Measurements from ENCODE around the gene IRAK3. TPM values are rescaled to one million over a fixed set of nuclear protein-coding genes. Genes with fewer than 3 reads are reported as not detected.
"Not testable (repeated sequence)": the region's sequence is repeated elsewhere in the genome, so short reads cannot be mapped to it uniquely, and the experiment has no call there.

The IRAK3 gene
- total RNA-seq, 1 experiment from 2014 or later, result 57.3 TPM

DNA sequence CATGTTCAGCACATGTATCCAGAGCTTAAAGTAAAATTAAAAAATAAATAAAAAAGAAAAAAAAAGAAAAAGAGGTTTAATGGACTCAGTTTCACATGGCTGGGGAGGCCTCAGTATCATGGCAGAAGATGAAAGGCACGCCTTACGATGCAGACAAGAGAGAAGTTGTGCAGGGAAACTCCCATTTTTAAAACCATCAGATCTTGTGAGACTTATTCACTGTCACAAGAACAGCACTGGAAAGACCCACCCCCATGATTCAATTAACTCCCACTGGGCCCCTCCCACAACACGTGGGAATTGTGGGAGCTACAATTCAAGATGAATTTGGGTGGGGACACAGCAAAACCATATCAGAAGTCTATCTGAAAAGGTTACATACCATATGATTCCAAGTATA is 24.0 kb downstream of the IRAK3 start:
- not testable (repeated sequence) for DNase-seq; H3K27me3 ChIP-seq; H3K9me3 ChIP-seq (replicated peaks); H3K27ac ChIP-seq; H3K4me1 ChIP-seq; H3K4me3 ChIP-seq
- peaks cover 69% of the 10 kb centered on the region for H3K36me3 ChIP-seq

GRCh38 chr12:66217342-66217917 is 28.4 kb downstream of the IRAK3 start:
- H3K4me3 ChIP-seq, result no peak overlapping the region
- H3K9me3 ChIP-seq (replicated peaks), result peaks cover 13% of the 10 kb centered on the region; the same call in 1 of the 2 replicates
- no peaks in the 10 kb centered on the region for H3K27me3 ChIP-seq
- H3K27ac ChIP-seq, result no peak overlapping the region
- no peaks in the 10 kb centered on the region for H3K4me1 ChIP-seq
- H3K36me3 ChIP-seq, result peaks cover 69% of the 10 kb centered on the region
- no peak for DNase-seq

GRCh38 chr12:66228462-66228861 is 39.4 kb downstream of the IRAK3 start:
- Histone ChIP-seq H3K36me3 (peaks cover 45% of the 10 kb centered on the region), H3K27me3 (no peaks in the 10 kb centered on the region), H3K4me1 (peaks cover 21% of the 10 kb centered on the region), H3K4me3 (no peak overlapping the region), H3K27ac (no peak overlapping the region), H3K9me3 (replicated peaks) (0 out of 2 replicates have a peak, but pooled peaks cover 2% of the 10 kb centered on the region)
- no peak for DNase-seq

- DNase-seq, result peak; percentile 88 to 97
- no peaks in the 10 kb centered on the region for H3K27me3 ChIP-seq
Measured at GRCh38 chr12:66232263-66232662, 43.2 kb downstream of the IRAK3 start.

GRCh38 chr12:66234037-66234693 is 45.2 kb downstream of the IRAK3 start:
- peaks cover 10% of the 10 kb centered on the region; the same call in 1 of the 2 replicates for H3K36me3 ChIP-seq
- H3K9me3 ChIP-seq (replicated peaks); H3K27me3 ChIP-seq: not testable (repeated sequence)
- peaks cover 67% of the 10 kb centered on the region for H3K4me1 ChIP-seq
- peak overlapping the region; percentile 65; the same call in 1 of the 2 replicates for H3K4me3 ChIP-seq
- H3K27ac ChIP-seq, result peak overlapping the region; percentile 93
- DNase-seq, result peak; percentile 70 to 75

More at GRCh38 chr12:66232263-66232662, 43.2 kb downstream of the IRAK3 start:
- H3K27ac ChIP-seq, result peak overlapping the region; percentile 46
- no peaks in the 10 kb centered on the region for H3K9me3 ChIP-seq (replicated peaks)
- H3K4me1 ChIP-seq, result peaks cover 48% of the 10 kb centered on the region
- H3K36me3 ChIP-seq, result peaks cover 14% of the 10 kb centered on the region
- no peak overlapping the region for H3K4me3 ChIP-seq

- Histone ChIP-seq H3K4me3 (peak overlapping the region; percentile 65), H3K4me1 (peaks cover 75% of the 10 kb centered on the region), H3K27ac (peak overlapping the region; percentile 93)
- H3K9me3 ChIP-seq (replicated peaks); H3K36me3 ChIP-seq; H3K27me3 ChIP-seq: not testable (repeated sequence)
- peak; percentile 79 to 83 for DNase-seq
Measured at GRCh38 chr12:66234773-66235625, 46.0 kb downstream of the IRAK3 start.

GRCh38 chr12:66235626-66236281 is 46.7 kb downstream of the IRAK3 start:
- Histone ChIP-seq H3K36me3 (peaks cover 7% of the 10 kb centered on the region; the same call in 1 of the 2 replicates), H3K27ac (peak overlapping the region; percentile 93), H3K4me3 (peak overlapping the region; percentile 65), H3K4me1 (peaks cover 82% of the 10 kb centered on the region), H3K27me3 (no peaks in the 10 kb centered on the region), H3K9me3 (replicated peaks) (no peaks in the 10 kb centered on the region)
- DNase-seq, result peak in 1 of 2 experiments; percentile 51

- not testable (repeated sequence) for H3K36me3 ChIP-seq; H3K27me3 ChIP-seq; H3K9me3 ChIP-seq (replicated peaks); H3K4me3 ChIP-seq
- peak overlapping the region; percentile 93 for H3K27ac ChIP-seq
- H3K4me1 ChIP-seq, result peaks cover 82% of the 10 kb centered on the region
- peak in 1 of 2 experiments; percentile 14 for DNase-seq
Measured at GRCh38 chr12:66236282-66236675, 47.3 kb downstream of the IRAK3 start.

DNA sequence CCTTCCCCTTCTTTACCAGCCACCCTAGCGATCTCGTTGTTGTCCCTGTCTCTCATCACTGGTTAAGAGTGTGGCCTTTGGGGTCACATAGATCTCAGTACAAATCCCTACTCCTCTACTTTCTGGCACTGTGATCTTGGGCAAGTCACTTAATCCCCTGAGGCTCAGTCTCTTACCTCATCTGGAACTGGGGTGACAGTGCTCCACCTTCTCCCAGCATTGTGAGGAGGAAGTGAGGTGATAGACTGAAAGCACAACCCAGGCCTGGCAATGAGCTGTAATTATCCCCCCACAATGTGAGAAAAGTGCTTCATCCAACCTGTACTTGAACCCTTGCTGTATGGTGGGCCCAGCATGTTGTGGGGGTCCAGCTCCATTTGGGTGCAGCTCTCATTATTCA is 48.0 kb downstream of the IRAK3 start:
- Histone ChIP-seq H3K27me3 (no peaks in the 10 kb centered on the region), H3K4me1 (peaks cover 82% of the 10 kb centered on the region), H3K27ac (peak overlapping the region; percentile 4; the same call in 1 of the 2 replicates), H3K36me3 (peaks cover 4% of the 10 kb centered on the region; the same call in 1 of the 2 replicates), H3K4me3 (no peak overlapping the region), H3K9me3 (replicated peaks) (no peaks in the 10 kb centered on the region)
- peak in 1 of 2 experiments; percentile 32 for DNase-seq

DNA sequence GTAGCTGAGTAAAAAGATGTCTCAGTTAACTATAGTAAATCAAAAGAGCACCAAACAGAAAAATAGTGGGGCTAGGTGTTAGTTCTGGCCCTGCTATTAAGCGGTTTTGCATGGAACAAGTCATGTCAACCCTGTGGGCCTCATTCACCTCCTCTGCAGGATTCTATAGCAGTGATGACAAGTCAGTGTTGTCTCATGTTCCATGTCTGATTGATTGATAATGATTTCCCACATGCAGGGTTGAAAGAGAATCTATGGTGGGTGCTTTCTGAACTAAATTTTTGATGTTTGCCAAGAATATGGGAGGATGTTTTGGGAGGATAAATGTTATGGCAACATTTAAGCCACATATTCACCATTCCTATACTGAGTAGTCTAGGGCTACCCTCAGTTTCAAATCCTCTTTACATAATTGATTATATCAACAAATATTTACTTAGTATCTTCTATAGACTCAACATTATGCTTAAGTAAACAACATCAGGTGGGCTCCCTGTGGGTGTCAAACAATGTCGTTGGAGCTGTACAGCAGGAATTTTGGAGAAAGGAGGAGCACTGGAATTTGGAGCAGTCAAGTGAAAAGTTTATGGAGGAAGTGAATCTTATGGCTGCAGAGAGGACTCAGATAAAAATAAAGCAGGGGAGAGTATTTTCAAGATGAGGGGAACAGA is 48.6 kb downstream of the IRAK3 start:
- Histone ChIP-seq H3K4me3 (no peak overlapping the region), H3K9me3 (replicated peaks) (no peaks in the 10 kb centered on the region), H3K36me3 (peaks cover 4% of the 10 kb centered on the region; the same call in 1 of the 2 replicates), H3K27ac (peak overlapping the region; percentile 96; the same call in 1 of the 2 replicates), H3K27me3 (no peaks in the 10 kb centered on the region), H3K4me1 (peaks cover 83% of the 10 kb centered on the region)
- no peak for DNase-seq

GRCh38 chr12:66239295-66239694 is 50.3 kb downstream of the IRAK3 start:
- peak; percentile 53 to 74 for DNase-seq
- Histone ChIP-seq H3K4me3 (no peak overlapping the region), H3K4me1 (peaks cover 84% of the 10 kb centered on the region), H3K27me3 (no peaks in the 10 kb centered on the region), H3K9me3 (replicated peaks) (no peaks in the 10 kb centered on the region), H3K27ac (peak overlapping the region; percentile 96), H3K36me3 (peaks cover 12% of the 10 kb centered on the region)

DNA sequence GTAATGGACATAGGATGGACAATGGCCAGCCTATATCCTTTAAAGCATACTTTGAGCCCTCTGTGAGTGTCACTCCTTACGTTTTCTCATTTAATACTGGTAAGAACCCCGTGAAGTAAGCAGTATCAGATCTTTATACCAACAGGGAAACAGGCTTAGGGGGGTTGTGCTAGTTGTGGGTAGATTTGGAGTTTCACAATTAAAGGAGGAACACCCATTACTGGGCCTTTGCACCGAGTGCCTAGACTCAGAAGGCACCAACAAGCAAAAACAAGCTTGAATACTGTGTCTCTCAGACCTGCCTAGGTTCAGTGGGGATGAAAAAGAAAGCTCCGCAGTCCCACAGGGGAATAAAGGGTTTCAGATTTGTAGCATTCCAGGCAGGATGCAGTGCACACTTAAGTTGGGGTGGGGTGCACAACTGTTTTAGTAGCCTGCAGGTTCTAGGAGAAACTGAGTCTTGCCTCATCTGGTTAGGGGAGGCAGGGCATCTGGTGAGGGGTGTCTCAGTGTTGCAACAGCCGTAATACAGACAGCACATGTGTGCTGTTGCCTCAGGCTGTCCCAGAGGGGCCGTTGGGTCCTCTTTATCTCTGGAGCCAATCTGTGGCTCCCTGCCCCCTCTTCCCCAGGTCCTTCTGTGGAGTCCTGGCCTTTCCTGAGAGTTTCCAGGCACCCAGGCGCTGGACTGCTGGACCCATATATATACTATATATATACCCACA is 51.2 kb downstream of the IRAK3 start:
- peak overlapping the region; percentile 96 for H3K27ac ChIP-seq
- no peaks in the 10 kb centered on the region for H3K27me3 ChIP-seq
- H3K36me3 ChIP-seq, result peaks cover 22% of the 10 kb centered on the region
- H3K4me1 ChIP-seq, result peaks cover 77% of the 10 kb centered on the region
- DNase-seq, result peak; percentile 93 to 97
- H3K9me3 ChIP-seq (replicated peaks), result no peaks in the 10 kb centered on the region
- H3K4me3 ChIP-seq, result no peak overlapping the region
